ENCODE data around the gene HLTF. TPM values are rescaled to one million over a fixed set of nuclear protein-coding genes. Genes with fewer than 3 reads are reported as not detected.
"Not testable (repeated sequence)": the region's sequence is repeated elsewhere in the genome, so short reads cannot be mapped to it uniquely, and the experiment has no call there.

The HLTF gene
- total RNA-seq, 1 donor from 2014 or later = 26.7 TPM

DNA sequence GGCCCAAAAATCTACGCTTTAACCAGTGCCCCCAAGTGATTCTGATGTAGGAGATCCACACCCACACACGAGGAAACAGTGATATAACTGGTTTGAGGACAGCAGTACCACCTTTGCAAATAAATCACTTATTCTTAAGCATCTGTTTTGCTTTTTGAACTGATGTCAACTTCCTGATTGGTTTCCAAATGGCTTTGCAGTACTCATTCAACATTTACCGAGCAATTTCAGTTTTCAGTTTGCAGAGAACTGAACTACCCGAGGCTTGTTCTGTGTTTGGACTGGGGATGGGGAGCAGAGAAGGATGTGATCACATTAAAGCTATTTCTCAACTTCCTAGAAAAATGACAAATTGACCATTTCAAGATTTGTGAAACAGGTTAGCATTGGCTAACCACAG, 96.1 kb downstream of the HLTF start:
- no peak for DNase-seq

DNA sequence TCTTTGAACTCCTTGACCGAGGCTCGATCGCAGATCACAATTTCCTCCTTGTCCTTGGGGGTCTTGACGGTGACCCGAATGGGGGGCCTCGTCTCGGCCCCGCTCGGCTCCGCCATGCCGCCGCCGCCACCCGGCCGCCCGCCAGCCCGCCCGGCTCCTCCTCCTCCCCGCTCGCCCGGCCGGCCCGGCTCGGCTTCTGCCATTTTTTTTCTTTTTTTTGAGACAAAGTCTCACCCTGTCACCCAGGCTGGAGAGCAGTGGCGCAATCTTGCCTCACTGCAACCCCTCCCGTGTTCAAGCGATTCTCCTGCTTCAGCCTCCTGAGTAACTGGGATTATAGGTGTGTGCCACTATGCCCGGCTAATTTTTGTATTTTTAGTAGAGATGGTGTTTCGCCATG, 98.8 kb downstream of the HLTF start:
- DNase-seq = not testable (repeated sequence)

DNA sequence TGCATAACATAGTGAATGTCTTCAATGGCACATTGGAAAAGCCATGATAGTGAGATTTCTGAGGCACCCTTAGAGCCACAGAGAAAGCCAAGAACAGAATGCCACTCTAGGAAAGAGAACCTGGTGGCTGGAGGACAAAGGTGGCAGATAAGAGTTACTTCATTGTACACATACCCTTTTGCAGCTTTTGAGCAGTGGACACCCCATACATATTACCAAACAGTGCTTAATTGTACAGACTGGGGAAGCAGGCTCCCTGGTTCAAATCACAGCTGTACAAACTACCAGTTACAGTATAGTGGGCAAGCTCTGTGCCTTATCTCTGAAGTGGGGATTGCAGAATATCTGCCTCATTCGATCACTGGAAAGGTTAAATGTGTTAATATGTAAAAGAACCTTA, 105.1 kb downstream of the HLTF start:
- no peak for DNase-seq

Other genes starting within 250 kb of the HLTF start
- 0.68 TPM in 1 of 2 replicates, not detected in the other for gene CPA3, start 221.2 kb downstream of the HLTF start, total RNA-seq
- 38.6 and 48.0 TPM in 2 replicates for gene GYG1, start 95.0 kb downstream of the HLTF start, total RNA-seq
- gene HPS3, start 43.1 kb upstream of the HLTF start, total RNA-seq = 20.5 and 22.3 TPM in 2 replicates
- 0.70 and 1.0 TPM in 2 replicates for gene CP, start 135.3 kb upstream of the HLTF start, total RNA-seq
- gene TM4SF18, start 247.1 kb upstream of the HLTF start, total RNA-seq = 363 and 529 TPM in 2 replicates